Vagina (tissue), 2 donors: Measurements from ENCODE around the gene IFNE. TPM values are rescaled to one million over a fixed set of nuclear protein-coding genes. Genes with fewer than 3 reads are reported as not detected.

Experiments used
- DNase-seq, 2 donors: peaks; one replicate each; pipeline ENCODE4 v3.0.0-alpha.2; 2017; ENCODE audit errors: extremely low spot score in 2 of 2
- H3K27ac ChIP-seq: fragments of 200-600 bp; sonication (generic); one replicate; pipeline ENCODE4 v1.5.1; 2019
- H3K27me3 ChIP-seq: fragments of 200-600 bp; sonication (generic); one replicate; pipeline ENCODE4 v1.5.1; 2019
- H3K36me3 ChIP-seq, 2 donors: fragments of 200-600 bp; sonication (generic); one replicate each; pipeline ENCODE4 v1.5.1; 2017 to 2019
- H3K4me1 ChIP-seq: fragments of 200-600 bp; sonication (generic); one replicate; pipeline ENCODE4 v1.5.1; 2019
- H3K4me3 ChIP-seq, 2 donors: fragments of 200-600 bp; sonication (generic); 1 replicate in 1 of 2; 2 replicates in 1 of 2; pipeline ENCODE4 v1.5.1; 2016 to 2019
- H3K9me3 ChIP-seq: fragments of 200-600 bp; sonication (generic); one replicate; pipeline ENCODE4 v1.5.1; 2019
- CTCF ChIP-seq, 3 experiments: fragments of 450-650 bp in 2 of 3; fragments of 200-600 bp in 1 of 3; sonication (generic) in 1 of 3; IDR thresholded peaks; one replicate each; pipeline ENCODE4 v1.5.1; 2017 to 2019; ENCODE audit warnings: antibody characterized with exemption in 3 of 3, mild to moderate bottlenecking in 2 of 3, moderate library complexity in 2 of 3
- POLR2A ChIP-seq, 2 donors: fragments of 450-650 bp; IDR thresholded peaks; one replicate each; pipeline ENCODE4 v1.6.1; 2017; ENCODE audit warnings: antibody characterized with exemption in 2 of 2, mild to moderate bottlenecking in 2 of 2, moderate library complexity in 2 of 2
- POLR2AphosphoS5 ChIP-seq, 2 donors: sonication (generic); formaldehyde crosslinking; IDR thresholded peaks; one replicate each; pipeline ENCODE4 v1.9.0; 2017; ENCODE audit warnings: antibody characterized with exemption in 2 of 2, mild to moderate bottlenecking in 2 of 2, low read depth in 1 of 2; ENCODE audit not compliant: insufficient read depth in 1 of 2
- intact Hi-C: fragments of 100-400 bp; cut with DNase I; formaldehyde crosslinking; loops from one replicate; pipeline ENCODE4 v1.15.1; 2023
- total RNA-seq: library from RNA; depleted of rRNA; stranded (reverse); fragments of >200 nt; gene quantifications from one replicate; pipeline ENCODE4 v1.2.3, GENCODE V29; 2016

IFNE gene
- total RNA-seq, 1 donor from 2014 or later, result 3.2 TPM

GRCh38 chr9:21523021-21524014, 41.2 kb upstream of the IFNE start:
- no peak for DNase-seq
- Histone ChIP-seq H3K4me3 (no peak overlapping the region), H3K4me1 (no peaks in the 10 kb centered on the region), H3K36me3 (no peaks in the 10 kb centered on the region), H3K9me3 (no peaks in the 10 kb centered on the region), H3K27ac (no peak overlapping the region), H3K27me3 (no peaks in the 10 kb centered on the region)
- TF ChIP-seq POLR2A (IDR thresholded peaks at IDR 0.05), result no peak
- TF ChIP-seq POLR2AphosphoS5 (IDR thresholded peaks at IDR 0.05; ENCODE audit: insufficient read depth in 1 of 2, low read depth in 1 of 2), result no peak
- TF ChIP-seq CTCF (IDR thresholded peaks at IDR 0.05), result no peak
- intact Hi-C loops, result no loop called here

- H3K36me3 ChIP-seq, result no peaks in the 10 kb centered on the region
- no peaks in the 10 kb centered on the region for H3K9me3 ChIP-seq
- no peaks in the 10 kb centered on the region for H3K4me1 ChIP-seq
- DNase-seq, result no peak
- TF ChIP-seq POLR2A (IDR thresholded peaks at IDR 0.05), result no peak
- no peak for TF ChIP-seq CTCF (IDR thresholded peaks at IDR 0.05)
- TF ChIP-seq POLR2AphosphoS5 (IDR thresholded peaks at IDR 0.05; ENCODE audit: insufficient read depth in 1 of 2, low read depth in 1 of 2), result no peak
- H3K4me3 ChIP-seq, result no peak overlapping the region
- no peaks in the 10 kb centered on the region for H3K27me3 ChIP-seq
- H3K27ac ChIP-seq, result no peak overlapping the region
- intact Hi-C loops, result no loop called here
Observed at GRCh38 chr9:21522348-21522747, 40.2 kb upstream of the IFNE start.

- intact Hi-C loops, result no loop called here
- no peaks in the 10 kb centered on the region for H3K4me1 ChIP-seq
- DNase-seq, result no peak
Observed at GRCh38 chr9:21521448-21521847, 39.3 kb upstream of the IFNE start.

GRCh38 chr9:21520501-21521228, 38.6 kb upstream of the IFNE start:
- no peak overlapping the region for H3K27ac ChIP-seq
- intact Hi-C loops, result no loop called here

More at GRCh38 chr9:21521448-21521847, 39.3 kb upstream of the IFNE start:
- no peak overlapping the region for H3K4me3 ChIP-seq
- H3K27ac ChIP-seq, result no peak overlapping the region
- H3K27me3 ChIP-seq, result no peaks in the 10 kb centered on the region
- TF ChIP-seq CTCF (IDR thresholded peaks at IDR 0.05), result no peak
- no peak for TF ChIP-seq POLR2A (IDR thresholded peaks at IDR 0.05)
- TF ChIP-seq POLR2AphosphoS5 (IDR thresholded peaks at IDR 0.05; ENCODE audit: insufficient read depth in 1 of 2, low read depth in 1 of 2), result no peak
- no peaks in the 10 kb centered on the region for H3K36me3 ChIP-seq
- no peaks in the 10 kb centered on the region for H3K9me3 ChIP-seq

More at GRCh38 chr9:21520501-21521228, 38.6 kb upstream of the IFNE start:
- Histone ChIP-seq H3K9me3 (no peaks in the 10 kb centered on the region), H3K36me3 (no peaks in the 10 kb centered on the region), H3K27me3 (no peaks in the 10 kb centered on the region), H3K4me3 (no peak overlapping the region), H3K4me1 (no peaks in the 10 kb centered on the region)
- no peak for TF ChIP-seq POLR2A (IDR thresholded peaks at IDR 0.05)
- TF ChIP-seq POLR2AphosphoS5 (IDR thresholded peaks at IDR 0.05; ENCODE audit: insufficient read depth in 1 of 2, low read depth in 1 of 2), result no peak
- TF ChIP-seq CTCF (IDR thresholded peaks at IDR 0.05), result no peak
- DNase-seq, result no peak
